K562 (cell line): ENCODE results near the gene TMEM11. TPM values are rescaled to one million over a fixed set of nuclear protein-coding genes. Genes with fewer than 3 reads are reported as not detected.

ENCODE experiments used
- BCLAF1 ChIP-seq, 2 experiments: fragments of 450-650 bp in 1 of 2; IDR thresholded peaks; 2 replicates each; pipeline ENCODE4 v1.6.1; 2011 to 2017; ENCODE audit warnings: low read depth in 2 of 2, antibody characterized with exemption in 1 of 2, borderline replicate concordance in 1 of 2, low read length in 1 of 2, mild to moderate bottlenecking in 1 of 2, mixed read lengths in 1 of 2; ENCODE audit not compliant: control insufficient read depth in 1 of 2
- KDM1A ChIP-seq, 2 experiments: fragments of 450-650 bp; IDR thresholded peaks; 2 replicates each; pipeline ENCODE4 v1.6.1; 2016; ENCODE audit warnings: mild to moderate bottlenecking in 2 of 2
- PKNOX1 ChIP-seq: fragments of 450-650 bp; IDR thresholded peaks from 2 replicates; pipeline ENCODE4 v1.6.1; 2016
- TCF3 ChIP-seq: sonication (generic); formaldehyde crosslinking; IDR thresholded peaks from 2 replicates; pipeline ENCODE4 v1.4.0; 2020; ENCODE audit warnings: mild to moderate bottlenecking, missing genetic modification reagents
- ZNF511 ChIP-seq: sonication (generic); formaldehyde crosslinking; IDR thresholded peaks from 2 replicates; pipeline ENCODE4 v1.8.0; 2022; ENCODE audit warnings: mild to moderate bottlenecking, missing genetic modification reagents
- ZNF561 ChIP-seq: fragments of 450-650 bp; formaldehyde crosslinking; conservative IDR thresholded peaks from 2 replicates; pipeline ENCODE4 v1.4.0; 2020; ENCODE audit warnings: mild to moderate bottlenecking, moderate library complexity
- ZNF76 ChIP-seq: fragments of 250-450 bp; sonication (Bioruptor Pico); IDR thresholded peaks from 2 replicates; pipeline ENCODE4 v1.4.0; 2020; ENCODE audit warnings: mild to moderate bottlenecking, moderate library complexity, borderline replicate concordance
- polyA plus RNA-seq, 8 experiments: library from polyadenylated mRNA; depleted of rRNA in 4 of 8; stranded (reverse) in 5 of 8; unstranded in 3 of 8; fragments of >200 nt; fragmentation: Nextera tagmentation in 2 of 8; fragmentation: Illumina TruSeq in 1 of 8; extraction: Ambion mirVana in 2 of 8; extraction: Trizol in 1 of 8; gene quantifications; 2 replicates each; pipeline versions ENCODE4 v1.2.1 to v1.2.3, GENCODE V29; 2011 to 2014; ENCODE audit warnings: inconsistent platforms in 1 of 8, missing spikeins in 1 of 8
- total RNA-seq, 7 experiments: library from RNA; depleted of rRNA in 6 of 7; stranded (reverse); fragments of >200 nt in 6 of 7; fragmentation: Illumina TruSeq in 2 of 7; extraction: Trizol in 2 of 7; gene quantifications; 2 replicates each; pipeline versions ENCODE4 v1.2.1 to v1.2.3, GENCODE V29; 2011 to 2021; ENCODE audit warnings: low replicate concordance in 1 of 7
- TF ChIP-seq, protein P1 (sequence below), 2 experiments: fragments of 450-650 bp; IDR thresholded peaks; 2 replicates each; pipeline ENCODE4 v1.6.1; 2016; ENCODE audit warnings: mild to moderate bottlenecking in 2 of 2, borderline replicate concordance in 1 of 2, low read depth in 1 of 2, moderate library complexity in 1 of 2
- TF ChIP-seq, protein P2 (sequence below): fragments of 250-450 bp; sonication (Bioruptor Pico); IDR thresholded peaks from 2 replicates; pipeline ENCODE4 v1.4.0; 2020; ENCODE audit warnings: mild to moderate bottlenecking

The TMEM11 gene
- total and polyA plus RNA-seq, 9 of the 15 experiments (the other 6 are each of a cell fraction or from before 2014, with no cell fraction given) = 12.0 to 40.7 (median 30.0) TPM

DNA sequence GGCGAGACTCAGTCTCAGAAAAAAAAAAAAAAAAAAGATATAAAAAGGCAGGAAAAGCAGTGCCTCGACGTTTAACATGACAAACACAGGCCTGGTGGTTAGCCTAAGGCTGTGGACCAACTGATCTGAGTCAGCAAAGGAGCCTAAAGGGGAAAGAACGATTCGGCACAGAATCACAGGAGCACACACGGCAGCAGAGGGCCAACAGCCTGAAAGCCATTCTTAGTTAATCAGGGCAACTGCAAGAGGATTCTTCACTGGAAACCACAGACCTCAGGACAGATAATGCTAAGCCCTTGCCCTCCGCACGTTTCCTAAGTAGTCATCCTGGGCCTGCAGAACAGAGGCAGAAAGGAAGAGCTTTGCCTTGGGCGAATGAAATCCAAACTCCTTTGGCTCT is 14.7 kb downstream of the TMEM11 start (continued):
- TF ChIP-seq ZNF561 (no peak), KDM1A (IDR thresholded peaks at IDR 0.05) (peak; percentile 90 to 91), PKNOX1 (no peak), BCLAF1 (IDR thresholded peaks at IDR 0.05; ENCODE audit: borderline replicate concordance in 1 of 2, control insufficient read depth in 1 of 2, low read depth in 2 of 2, low read length in 1 of 2) (no peak), ZNF76 (CRISPR knock-in tag) (no peak), ZNF511 (no peak), TCF3 (CRISPR knock-in tag) (peak; percentile 59)
- TF ChIP-seq, protein P1, sequence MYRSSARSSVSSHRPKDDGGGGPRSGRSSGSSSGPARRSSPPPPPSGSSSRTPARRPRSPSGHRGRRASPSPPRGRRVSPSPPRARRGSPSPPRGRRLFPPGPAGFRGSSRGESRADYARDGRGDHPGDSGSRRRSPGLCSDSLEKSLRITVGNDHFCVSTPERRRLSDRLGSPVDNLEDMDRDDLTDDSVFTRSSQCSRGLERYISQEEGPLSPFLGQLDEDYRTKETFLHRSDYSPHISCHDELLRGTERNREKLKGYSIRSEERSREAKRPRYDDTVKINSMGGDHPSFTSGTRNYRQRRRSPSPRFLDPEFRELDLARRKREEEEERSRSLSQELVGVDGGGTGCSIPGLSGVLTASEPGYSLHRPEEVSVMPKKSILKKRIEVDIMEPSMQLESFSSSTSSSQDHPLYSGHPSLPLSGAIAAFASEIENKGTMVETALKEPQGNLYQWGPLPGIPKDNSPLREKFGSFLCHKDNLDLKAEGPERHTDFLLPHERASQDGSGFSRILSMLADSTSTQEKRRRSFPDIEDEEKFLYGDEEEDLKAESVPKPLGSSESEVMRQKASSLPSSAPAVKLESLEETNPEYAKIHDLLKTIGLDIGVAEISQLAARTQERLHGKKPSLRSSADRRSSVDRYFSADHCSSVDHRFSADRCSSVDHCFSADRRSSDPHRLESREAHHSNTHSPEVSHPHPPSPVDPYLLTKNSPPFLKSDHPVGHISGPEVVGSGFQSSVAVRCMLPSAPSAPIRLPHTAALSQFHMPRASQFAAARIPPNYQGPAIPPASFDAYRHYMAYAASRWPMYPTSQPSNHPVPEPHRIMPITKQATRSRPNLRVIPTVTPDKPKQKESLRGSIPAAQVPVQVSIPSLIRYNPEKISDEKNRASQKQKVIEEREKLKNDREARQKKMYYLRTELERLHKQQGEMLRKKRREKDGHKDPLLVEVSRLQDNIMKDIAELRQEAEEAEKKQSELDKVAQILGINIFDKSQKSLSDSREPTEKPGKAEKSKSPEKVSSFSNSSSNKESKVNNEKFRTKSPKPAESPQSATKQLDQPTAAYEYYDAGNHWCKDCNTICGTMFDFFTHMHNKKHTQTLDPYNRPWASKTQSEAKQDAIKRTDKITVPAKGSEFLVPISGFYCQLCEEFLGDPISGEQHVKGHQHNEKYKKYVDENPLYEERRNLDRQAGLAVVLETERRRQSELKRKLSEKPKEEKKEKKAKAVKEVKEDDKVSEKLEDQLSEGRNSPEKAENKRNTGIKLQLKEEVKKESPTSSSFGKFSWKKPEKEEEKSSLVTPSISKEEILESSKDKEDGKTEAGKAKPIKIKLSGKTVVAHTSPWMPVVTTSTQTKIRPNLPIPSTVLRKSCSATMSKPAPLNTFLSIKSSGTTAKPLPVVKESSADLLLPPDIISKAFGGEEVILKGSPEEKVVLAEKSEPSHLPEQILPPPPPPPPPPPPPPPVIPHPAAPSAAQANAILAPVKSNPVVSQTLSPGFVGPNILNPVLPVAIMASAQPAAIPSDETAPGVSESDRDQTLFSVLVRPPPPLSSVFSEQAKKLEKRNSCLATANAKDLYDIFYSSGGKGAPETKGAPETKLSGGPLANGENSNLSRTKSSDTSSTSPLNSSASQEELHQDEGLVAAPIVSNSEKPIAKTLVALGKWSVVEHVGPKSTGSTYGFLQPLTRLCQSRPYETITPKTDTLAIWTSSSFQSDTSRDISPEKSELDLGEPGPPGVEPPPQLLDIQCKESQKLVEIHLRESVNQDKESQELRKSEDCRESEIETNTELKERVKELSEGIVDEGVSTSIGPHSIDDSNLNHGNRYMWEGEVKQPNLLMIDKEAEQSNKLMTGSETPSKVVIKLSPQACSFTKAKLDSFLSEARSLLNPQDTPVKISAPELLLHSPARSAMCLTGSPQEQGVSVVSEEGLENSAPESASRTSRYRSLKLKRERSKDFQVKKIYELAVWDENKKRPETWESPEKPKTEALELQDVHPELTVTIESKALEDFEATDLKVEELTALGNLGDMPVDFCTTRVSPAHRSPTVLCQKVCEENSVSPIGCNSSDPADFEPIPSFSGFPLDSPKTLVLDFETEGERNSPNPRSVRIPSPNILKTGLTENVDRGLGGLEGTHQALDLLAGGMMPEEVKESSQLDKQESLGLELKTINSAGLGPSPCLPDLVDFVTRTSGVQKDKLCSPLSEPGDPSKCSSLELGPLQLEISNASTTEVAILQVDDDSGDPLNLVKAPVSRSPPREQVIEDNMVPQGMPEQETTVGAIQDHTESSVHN (IDR thresholded peaks at IDR 0.05; ENCODE audit: borderline replicate concordance in 1 of 2, low read depth in 1 of 2) = no peak
- TF ChIP-seq, protein P2, sequence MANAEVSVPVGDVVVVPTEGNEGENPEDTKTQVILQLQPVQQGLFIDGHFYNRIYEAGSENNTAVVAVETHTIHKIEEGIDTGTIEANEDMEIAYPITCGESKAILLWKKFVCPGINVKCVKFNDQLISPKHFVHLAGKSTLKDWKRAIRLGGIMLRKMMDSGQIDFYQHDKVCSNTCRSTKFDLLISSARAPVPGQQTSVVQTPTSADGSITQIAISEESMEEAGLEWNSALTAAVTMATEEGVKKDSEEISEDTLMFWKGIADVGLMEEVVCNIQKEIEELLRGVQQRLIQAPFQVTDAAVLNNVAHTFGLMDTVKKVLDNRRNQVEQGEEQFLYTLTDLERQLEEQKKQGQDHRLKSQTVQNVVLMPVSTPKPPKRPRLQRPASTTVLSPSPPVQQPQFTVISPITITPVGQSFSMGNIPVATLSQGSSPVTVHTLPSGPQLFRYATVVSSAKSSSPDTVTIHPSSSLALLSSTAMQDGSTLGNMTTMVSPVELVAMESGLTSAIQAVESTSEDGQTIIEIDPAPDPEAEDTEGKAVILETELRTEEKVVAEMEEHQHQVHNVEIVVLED = no peak
